ENCODE results near the gene TNFAIP3. TPM values are rescaled to one million over a fixed set of nuclear protein-coding genes. Genes with fewer than 3 reads are reported as not detected.

The TNFAIP3 gene
- total RNA-seq, result 6.3 TPM

- peak within 1 kb of the TSS; percentile 90 to 93 (median 90) for H3K9ac ChIP-seq (ENCODE audit: low read depth in 1 of 3, low read length in 3 of 3)
- peaks cover 0 to 7% (median 5%) of the 10 kb centered on the region in 3 donors for H3K36me3 ChIP-seq (ENCODE audit: control insufficient read depth in 3 of 3, insufficient read depth in 3 of 3, low read length in 3 of 3)
- H3K4me1 ChIP-seq (ENCODE audit: control insufficient read depth in 3 of 3, insufficient read depth in 3 of 3, low read length in 3 of 3), result peaks cover 12 to 31% (median 24%) of the 10 kb centered on the region in 3 donors
- no peaks in the 10 kb centered on the region for H3K9me3 ChIP-seq (ENCODE audit: control insufficient read depth in 3 of 3, low read length in 3 of 3)
- peak within 1 kb of the TSS; percentile 84 to 96 (median 96) for H3K4me3 ChIP-seq (ENCODE audit: low read length in 3 of 3)
- H3K27me3 ChIP-seq (ENCODE audit: control insufficient read depth in 3 of 3, insufficient read depth in 3 of 3, low read length in 3 of 3), result no peaks in the 10 kb centered on the region
- H3K27ac ChIP-seq (ENCODE audit: low read depth, low read length), result peak within 1 kb of the TSS; percentile 89
Observed at GRCh38 chr6:137866914-137867684, at the start of gene TNFAIP3. Gene TNFAIP3 (plus strand): TSS chr6:137867259. CDS start chr6:137871228, 3,969 bp downstream.

GRCh38 chr6:137818440-137818839, 48.6 kb upstream of the TNFAIP3 start:
- Histone ChIP-seq H3K4me3 (ENCODE audit: low read length in 3 of 3) (no peak overlapping the region), H3K27ac (ENCODE audit: low read depth, low read length) (no peak overlapping the region), H3K9me3 (ENCODE audit: control insufficient read depth in 3 of 3, low read length in 3 of 3) (no peaks in the 10 kb centered on the region), H3K4me1 (ENCODE audit: control insufficient read depth in 3 of 3, insufficient read depth in 3 of 3, low read length in 3 of 3) (no peaks in the 10 kb centered on the region), H3K36me3 (ENCODE audit: control insufficient read depth in 3 of 3, insufficient read depth in 3 of 3, low read length in 3 of 3) (no peaks in the 10 kb centered on the region), H3K9ac (ENCODE audit: low read depth in 1 of 3, low read length in 3 of 3) (no peak overlapping the region), H3K27me3 (ENCODE audit: control insufficient read depth in 3 of 3, insufficient read depth in 3 of 3, low read length in 3 of 3) (no peaks in the 10 kb centered on the region)

GRCh38 chr6:137819740-137820139, 47.3 kb upstream of the TNFAIP3 start:
- H3K27ac ChIP-seq (ENCODE audit: low read depth, low read length), result no peak overlapping the region

GRCh38 chr6:137820425-137820824, 46.6 kb upstream of the TNFAIP3 start:
- Histone ChIP-seq H3K9ac (ENCODE audit: low read depth in 1 of 3, low read length in 3 of 3) (no peak overlapping the region), H3K4me1 (ENCODE audit: control insufficient read depth in 3 of 3, insufficient read depth in 3 of 3, low read length in 3 of 3) (peaks cover 0 to 3% (median 0%) of the 10 kb centered on the region in 3 donors), H3K27ac (ENCODE audit: low read depth, low read length) (no peak overlapping the region)

More at GRCh38 chr6:137819740-137820139, 47.3 kb upstream of the TNFAIP3 start:
- no peak overlapping the region for H3K4me3 ChIP-seq (ENCODE audit: low read length in 3 of 3)
- no peaks in the 10 kb centered on the region for H3K36me3 ChIP-seq (ENCODE audit: control insufficient read depth in 3 of 3, insufficient read depth in 3 of 3, low read length in 3 of 3)
- no peaks in the 10 kb centered on the region for H3K9me3 ChIP-seq (ENCODE audit: control insufficient read depth in 3 of 3, low read length in 3 of 3)
- H3K9ac ChIP-seq (ENCODE audit: low read depth in 1 of 3, low read length in 3 of 3), result no peak overlapping the region
- H3K4me1 ChIP-seq (ENCODE audit: control insufficient read depth in 3 of 3, insufficient read depth in 3 of 3, low read length in 3 of 3), result no peaks in the 10 kb centered on the region
- no peaks in the 10 kb centered on the region for H3K27me3 ChIP-seq (ENCODE audit: control insufficient read depth in 3 of 3, insufficient read depth in 3 of 3, low read length in 3 of 3)

GRCh38 chr6:137820952-137821351, 46.1 kb upstream of the TNFAIP3 start:
- H3K9me3 ChIP-seq (ENCODE audit: control insufficient read depth in 3 of 3, low read length in 3 of 3), result no peaks in the 10 kb centered on the region
- no peak overlapping the region for H3K27ac ChIP-seq (ENCODE audit: low read depth, low read length)
- no peaks in the 10 kb centered on the region for H3K27me3 ChIP-seq (ENCODE audit: control insufficient read depth in 3 of 3, insufficient read depth in 3 of 3, low read length in 3 of 3)
- H3K9ac ChIP-seq (ENCODE audit: low read depth in 1 of 3, low read length in 3 of 3), result no peak overlapping the region
- H3K36me3 ChIP-seq (ENCODE audit: control insufficient read depth in 3 of 3, insufficient read depth in 3 of 3, low read length in 3 of 3), result no peaks in the 10 kb centered on the region
- peaks cover 0 to 3% (median 0%) of the 10 kb centered on the region in 3 donors for H3K4me1 ChIP-seq (ENCODE audit: control insufficient read depth in 3 of 3, insufficient read depth in 3 of 3, low read length in 3 of 3)
- H3K4me3 ChIP-seq (ENCODE audit: low read length in 3 of 3), result no peak overlapping the region

More at GRCh38 chr6:137820425-137820824, 46.6 kb upstream of the TNFAIP3 start:
- H3K36me3 ChIP-seq (ENCODE audit: control insufficient read depth in 3 of 3, insufficient read depth in 3 of 3, low read length in 3 of 3), result no peaks in the 10 kb centered on the region
- H3K4me3 ChIP-seq (ENCODE audit: low read length in 3 of 3), result no peak overlapping the region
- no peaks in the 10 kb centered on the region for H3K9me3 ChIP-seq (ENCODE audit: control insufficient read depth in 3 of 3, low read length in 3 of 3)
- no peaks in the 10 kb centered on the region for H3K27me3 ChIP-seq (ENCODE audit: control insufficient read depth in 3 of 3, insufficient read depth in 3 of 3, low read length in 3 of 3)

- Histone ChIP-seq H3K4me3 (ENCODE audit: low read length in 3 of 3) (no peak overlapping the region), H3K4me1 (ENCODE audit: control insufficient read depth in 3 of 3, insufficient read depth in 3 of 3, low read length in 3 of 3) (peaks cover 0 to 3% (median 0%) of the 10 kb centered on the region in 3 donors), H3K9me3 (ENCODE audit: control insufficient read depth in 3 of 3, low read length in 3 of 3) (no peaks in the 10 kb centered on the region), H3K27ac (ENCODE audit: low read depth, low read length) (no peak overlapping the region), H3K9ac (ENCODE audit: low read depth in 1 of 3, low read length in 3 of 3) (no peak overlapping the region), H3K36me3 (ENCODE audit: control insufficient read depth in 3 of 3, insufficient read depth in 3 of 3, low read length in 3 of 3) (no peaks in the 10 kb centered on the region), H3K27me3 (ENCODE audit: control insufficient read depth in 3 of 3, insufficient read depth in 3 of 3, low read length in 3 of 3) (no peaks in the 10 kb centered on the region)
Observed at GRCh38 chr6:137821491-137821890, 45.6 kb upstream of the TNFAIP3 start.

GRCh38 chr6:137823826-137824555, 43.1 kb upstream of the TNFAIP3 start:
- no peak overlapping the region for H3K4me3 ChIP-seq (ENCODE audit: low read length in 3 of 3)
- H3K27me3 ChIP-seq (ENCODE audit: control insufficient read depth in 3 of 3, insufficient read depth in 3 of 3, low read length in 3 of 3), result no peaks in the 10 kb centered on the region
- H3K9me3 ChIP-seq (ENCODE audit: control insufficient read depth in 3 of 3, low read length in 3 of 3), result no peaks in the 10 kb centered on the region
- no peak overlapping the region for H3K27ac ChIP-seq (ENCODE audit: low read depth, low read length)
- H3K9ac ChIP-seq (ENCODE audit: low read depth in 1 of 3, low read length in 3 of 3), result peak overlapping the region in 1 of 3 donors; percentile 21
- peaks cover 0 to 3% (median 0%) of the 10 kb centered on the region in 3 donors for H3K4me1 ChIP-seq (ENCODE audit: control insufficient read depth in 3 of 3, insufficient read depth in 3 of 3, low read length in 3 of 3)
- H3K36me3 ChIP-seq (ENCODE audit: control insufficient read depth in 3 of 3, insufficient read depth in 3 of 3, low read length in 3 of 3), result no peaks in the 10 kb centered on the region

- peaks cover 0 to 3% (median 0%) of the 10 kb centered on the region in 3 donors for H3K4me1 ChIP-seq (ENCODE audit: control insufficient read depth in 3 of 3, insufficient read depth in 3 of 3, low read length in 3 of 3)
- H3K9ac ChIP-seq (ENCODE audit: low read depth in 1 of 3, low read length in 3 of 3), result no peak overlapping the region
Observed at GRCh38 chr6:137824556-137824879, 42.5 kb upstream of the TNFAIP3 start.

GRCh38 chr6:137824896-137825295, 42.2 kb upstream of the TNFAIP3 start:
- H3K4me1 ChIP-seq (ENCODE audit: control insufficient read depth in 3 of 3, insufficient read depth in 3 of 3, low read length in 3 of 3), result peaks cover 0 to 3% (median 0%) of the 10 kb centered on the region in 3 donors
- H3K27ac ChIP-seq (ENCODE audit: low read depth, low read length), result no peak overlapping the region
- no peaks in the 10 kb centered on the region for H3K27me3 ChIP-seq (ENCODE audit: control insufficient read depth in 3 of 3, insufficient read depth in 3 of 3, low read length in 3 of 3)
- H3K36me3 ChIP-seq (ENCODE audit: control insufficient read depth in 3 of 3, insufficient read depth in 3 of 3, low read length in 3 of 3), result no peaks in the 10 kb centered on the region
- H3K9me3 ChIP-seq (ENCODE audit: control insufficient read depth in 3 of 3, low read length in 3 of 3), result no peaks in the 10 kb centered on the region
- H3K9ac ChIP-seq (ENCODE audit: low read depth in 1 of 3, low read length in 3 of 3), result no peak overlapping the region
- H3K4me3 ChIP-seq (ENCODE audit: low read length in 3 of 3), result no peak overlapping the region

More at GRCh38 chr6:137824556-137824879, 42.5 kb upstream of the TNFAIP3 start:
- no peaks in the 10 kb centered on the region for H3K27me3 ChIP-seq (ENCODE audit: control insufficient read depth in 3 of 3, insufficient read depth in 3 of 3, low read length in 3 of 3)
- H3K27ac ChIP-seq (ENCODE audit: low read depth, low read length), result no peak overlapping the region
- no peak overlapping the region for H3K4me3 ChIP-seq (ENCODE audit: low read length in 3 of 3)
- H3K9me3 ChIP-seq (ENCODE audit: control insufficient read depth in 3 of 3, low read length in 3 of 3), result no peaks in the 10 kb centered on the region
- H3K36me3 ChIP-seq (ENCODE audit: control insufficient read depth in 3 of 3, insufficient read depth in 3 of 3, low read length in 3 of 3), result no peaks in the 10 kb centered on the region

- no peak overlapping the region for H3K9ac ChIP-seq (ENCODE audit: low read depth in 1 of 3, low read length in 3 of 3)
- H3K4me3 ChIP-seq (ENCODE audit: low read length in 3 of 3), result no peak overlapping the region
- H3K27ac ChIP-seq (ENCODE audit: low read depth, low read length), result no peak overlapping the region
- H3K4me1 ChIP-seq (ENCODE audit: control insufficient read depth in 3 of 3, insufficient read depth in 3 of 3, low read length in 3 of 3), result peaks cover 0 to 3% (median 0%) of the 10 kb centered on the region in 3 donors
- H3K9me3 ChIP-seq (ENCODE audit: control insufficient read depth in 3 of 3, low read length in 3 of 3), result no peaks in the 10 kb centered on the region
- H3K27me3 ChIP-seq (ENCODE audit: control insufficient read depth in 3 of 3, insufficient read depth in 3 of 3, low read length in 3 of 3), result no peaks in the 10 kb centered on the region
- H3K36me3 ChIP-seq (ENCODE audit: control insufficient read depth in 3 of 3, insufficient read depth in 3 of 3, low read length in 3 of 3), result no peaks in the 10 kb centered on the region
Observed at GRCh38 chr6:137827411-137827940, 39.6 kb upstream of the TNFAIP3 start.

Measured in skeletal muscle tissue (tissue), 4 donors.